ENCODE results near the gene GHRH.
A peak's percentile ranks its signal among the peaks of the same experiment; 100 is the strongest.

Gene GHRH, protein sequence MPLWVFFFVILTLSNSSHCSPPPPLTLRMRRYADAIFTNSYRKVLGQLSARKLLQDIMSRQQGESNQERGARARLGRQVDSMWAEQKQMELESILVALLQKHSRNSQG

DNA sequence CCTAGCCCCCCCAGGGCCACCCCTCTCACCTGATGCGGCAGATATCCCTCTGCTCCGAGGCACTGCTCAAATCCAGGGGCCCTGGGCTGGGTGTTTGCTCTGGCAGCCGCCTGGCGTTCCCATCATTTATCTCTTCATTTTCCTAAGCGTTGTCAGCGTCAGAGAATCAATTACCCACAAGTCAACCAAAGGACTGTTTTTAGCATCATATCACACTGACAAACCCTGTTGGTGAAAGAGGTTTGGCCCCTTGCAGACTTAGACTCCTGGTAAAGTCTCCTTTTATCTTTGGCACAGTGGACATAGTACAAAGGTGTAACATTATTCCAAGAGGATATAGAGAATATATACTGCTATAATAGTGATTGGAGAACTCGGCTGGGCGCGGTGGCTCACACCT, at the start of gene GHRH:
GHRH (minus strand) TSS at position 101 of the 400 bp plus-strand sequence. CDS start 4,925 bp downstream, outside the sequence.
- no peak for DNase-seq

DNA sequence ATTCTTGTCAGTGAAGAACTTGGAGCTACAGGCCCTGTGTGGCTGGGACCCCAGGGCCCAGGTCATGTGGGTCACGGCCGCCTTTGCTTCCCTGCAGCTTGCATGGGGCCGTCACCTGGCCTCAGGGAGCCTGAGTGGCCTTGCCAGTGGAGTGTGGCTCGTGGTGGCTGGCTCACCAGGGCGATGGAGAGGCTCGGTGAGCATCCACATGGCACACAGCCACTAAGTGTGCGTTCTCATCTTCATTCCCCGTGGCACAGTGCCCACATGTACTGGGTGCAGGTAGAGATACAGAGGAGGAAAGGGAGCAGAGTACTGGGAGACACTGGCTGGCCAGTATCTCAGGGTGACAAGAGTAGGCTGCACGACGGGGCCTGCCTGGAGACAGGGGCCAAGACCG, 49.3 kb upstream of the GHRH start:
- DNase-seq: no peak

DNA sequence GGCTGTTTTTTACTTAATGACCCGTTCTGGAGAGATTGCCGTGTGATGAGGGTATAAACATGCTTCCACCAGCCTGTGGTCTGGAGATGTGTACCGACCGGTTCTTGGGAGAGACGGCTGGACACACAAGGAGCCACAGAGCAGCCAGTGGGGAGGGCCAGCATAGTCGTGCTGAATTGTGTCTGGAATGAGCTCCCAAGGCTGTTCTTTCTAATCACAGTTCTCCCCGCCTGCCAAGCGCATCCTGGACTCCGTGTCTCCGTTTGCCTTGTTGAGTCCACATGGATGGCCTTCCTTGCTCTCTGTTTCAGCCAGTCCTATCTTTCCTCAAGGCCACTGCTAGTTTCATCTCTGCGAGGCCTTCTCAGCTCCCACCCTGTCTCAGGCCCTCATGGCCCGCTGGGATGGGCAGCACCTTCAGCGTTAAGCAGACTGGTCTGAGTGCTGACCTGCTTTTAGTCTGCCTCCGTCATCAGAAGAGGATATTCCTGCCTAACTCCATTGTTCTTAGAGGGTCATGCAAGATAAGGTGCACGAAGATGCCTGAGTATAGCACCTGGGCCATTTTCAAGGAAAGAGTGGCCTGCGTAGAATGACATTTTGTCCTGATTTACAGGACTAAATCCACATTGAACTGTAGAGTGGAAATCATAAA, 48.4 kb upstream of the GHRH start:
- DNase-seq: no peak

DNA sequence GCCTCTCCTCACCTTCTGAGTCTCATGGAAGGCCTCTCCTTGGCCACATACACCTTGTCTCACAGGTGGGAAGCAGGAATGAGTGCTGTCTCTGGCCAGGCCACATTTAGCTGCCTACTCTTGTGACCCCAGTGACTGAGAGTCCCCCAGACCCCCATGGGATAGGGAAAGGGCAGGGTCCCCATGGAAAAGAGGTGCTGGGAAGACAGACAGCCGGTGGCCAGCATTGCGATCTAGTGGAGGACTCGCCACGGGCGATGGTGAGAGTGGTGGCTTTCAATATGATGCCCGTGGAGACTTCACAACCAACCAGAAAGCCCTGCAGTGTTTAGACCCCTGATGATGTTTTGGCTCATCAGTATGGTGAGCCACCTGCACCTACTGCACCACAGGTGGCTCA, 47.7 kb upstream of the GHRH start:
- DNase-seq: no peak

DNA sequence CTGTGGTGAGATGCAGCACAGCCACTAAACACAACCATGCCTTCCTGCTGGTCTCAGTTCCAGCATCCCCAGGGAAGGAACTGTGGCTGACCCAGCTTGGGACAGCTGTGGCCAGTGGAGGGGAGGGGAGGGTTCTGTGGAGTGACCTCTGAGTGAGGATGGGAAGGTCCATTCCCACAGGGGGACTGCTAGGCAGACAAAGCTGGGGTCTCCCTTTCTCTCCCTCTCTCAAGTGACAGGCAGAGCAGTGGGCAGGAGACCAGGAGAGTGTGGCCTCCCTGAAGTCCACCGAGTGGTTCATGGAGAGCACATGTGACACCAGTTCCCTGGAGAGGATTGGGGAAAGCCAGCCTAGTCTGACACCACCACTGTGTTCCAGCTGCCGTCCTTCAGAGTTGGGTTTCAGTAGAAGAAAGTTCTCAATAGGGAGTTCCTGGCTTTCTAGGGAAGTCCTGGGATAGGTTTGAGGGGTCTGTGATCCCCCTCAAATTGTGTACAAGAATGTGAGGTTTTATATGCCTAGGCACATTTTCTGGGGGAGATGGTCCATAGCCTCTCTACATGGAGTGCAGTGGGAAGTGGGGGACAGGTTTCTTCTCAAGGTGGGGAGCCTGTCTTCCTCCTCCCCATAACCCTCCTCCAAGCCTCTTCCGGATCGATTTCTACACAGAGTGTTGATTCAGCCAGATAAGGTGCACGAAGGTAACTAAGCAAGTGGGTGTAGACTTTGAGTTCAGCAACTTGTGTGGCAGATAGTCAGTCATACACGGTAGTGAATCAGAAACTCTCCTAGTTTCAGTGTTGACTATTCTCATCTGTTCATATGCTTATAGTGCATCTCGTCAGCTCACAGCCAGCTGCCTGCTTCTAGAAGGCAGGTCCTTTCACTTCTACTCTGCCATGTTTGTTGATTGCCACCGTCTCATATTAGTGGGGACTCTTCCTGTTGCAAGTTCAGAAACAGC, 46.8 kb upstream of the GHRH start:
- no peak for DNase-seq

DNA sequence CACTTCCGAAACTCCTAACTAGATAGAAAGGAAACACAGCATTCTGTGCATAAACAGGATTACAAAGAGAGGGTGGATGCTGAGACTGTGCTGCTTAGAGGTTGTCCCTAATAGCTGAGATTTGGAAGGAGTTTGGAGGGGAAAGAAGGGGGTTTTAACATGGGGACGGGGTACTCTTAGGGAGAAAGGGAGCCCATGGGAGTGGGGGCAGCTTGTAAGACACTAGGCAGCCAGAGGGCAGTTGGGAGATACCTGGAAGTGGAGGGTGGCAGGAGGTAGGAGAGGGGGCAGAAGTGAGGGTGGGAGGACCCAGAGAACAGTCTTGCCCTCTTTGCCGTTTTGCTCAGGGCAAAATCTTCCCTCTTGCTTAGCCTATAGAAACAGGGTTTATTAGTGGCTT, 44.2 kb upstream of the GHRH start:
- DNase-seq: no peak

DNA sequence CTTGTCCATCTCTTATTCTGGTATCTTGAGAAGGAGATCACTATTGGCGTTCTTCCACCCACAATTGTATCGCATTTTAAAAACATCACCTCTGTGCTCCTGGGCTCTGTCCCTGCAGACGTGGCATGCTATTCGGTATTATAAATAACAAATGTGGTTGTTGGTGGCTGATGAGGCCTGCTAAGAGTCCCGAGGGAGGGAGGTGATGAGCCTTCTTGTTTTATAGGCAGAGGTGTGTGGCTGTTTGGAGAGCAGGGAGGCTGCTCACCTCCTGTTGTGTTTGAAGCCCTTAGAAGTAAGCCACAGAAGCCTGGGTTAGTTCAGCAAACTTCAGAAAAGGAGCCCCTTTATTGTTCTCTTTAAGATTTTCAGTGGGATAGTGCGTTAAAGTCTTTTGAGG, 43.5 kb upstream of the GHRH start:
- DNase-seq: no peak

DNA sequence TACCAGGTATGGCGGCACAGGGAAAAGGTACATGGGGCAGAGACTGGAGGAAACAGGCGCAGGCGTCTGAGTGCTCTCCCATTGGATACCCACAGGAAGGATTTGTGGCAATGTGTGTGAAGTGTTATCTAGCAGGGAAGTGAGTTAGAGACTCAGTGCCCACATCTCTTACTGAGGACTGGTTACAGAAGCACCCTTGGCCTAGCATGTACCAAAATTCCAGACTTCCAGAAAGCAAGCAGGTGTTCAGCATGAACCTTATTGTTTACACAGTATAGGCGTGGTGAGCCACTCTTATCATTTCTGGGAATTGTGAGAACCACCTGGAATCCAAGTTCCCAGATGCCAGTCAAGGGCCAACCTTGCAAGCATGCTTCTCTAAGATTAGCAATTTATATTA, 42.0 kb upstream of the GHRH start:
- DNase-seq: no peak

DNA sequence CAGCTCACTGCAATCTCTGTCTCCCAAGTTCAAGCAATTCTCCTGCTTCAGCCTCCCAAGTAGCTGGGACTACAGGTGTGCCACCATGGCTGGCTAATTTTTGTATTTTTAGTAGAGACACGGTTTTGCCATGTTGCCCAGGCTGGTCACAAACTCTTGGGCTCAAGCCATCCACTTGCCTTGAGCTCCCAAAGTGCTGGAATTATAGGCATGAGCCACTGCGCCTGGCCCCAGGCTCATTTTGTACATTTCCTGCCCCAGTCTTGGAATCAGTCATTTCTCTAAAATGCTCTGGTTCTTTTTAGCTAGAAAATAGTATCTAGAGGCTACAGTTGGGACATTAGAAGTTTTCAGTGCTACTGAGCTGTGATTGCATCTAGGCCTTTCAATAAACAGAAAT, 41.4 kb upstream of the GHRH start:
- no peak for DNase-seq

DNA sequence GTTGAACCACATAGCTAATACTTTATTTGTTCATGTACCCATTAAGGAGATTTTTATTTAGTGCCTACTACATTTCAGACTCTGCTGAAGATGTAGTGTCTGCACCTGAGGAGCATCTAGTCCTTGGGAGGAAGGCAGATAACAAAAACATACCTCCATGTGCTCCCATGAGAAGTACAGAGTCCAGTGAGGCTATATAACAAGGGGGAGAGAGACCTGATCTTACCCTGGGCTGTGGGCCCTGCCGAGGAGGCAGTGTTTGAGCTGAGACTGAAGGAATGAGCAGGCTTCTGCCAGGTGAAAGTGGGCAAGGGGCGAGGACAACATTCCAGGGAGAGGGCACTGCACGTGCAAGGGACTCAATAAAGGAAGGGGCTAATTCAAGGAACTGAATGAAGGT, 39.9 kb upstream of the GHRH start:
- no peak for DNase-seq

DNA sequence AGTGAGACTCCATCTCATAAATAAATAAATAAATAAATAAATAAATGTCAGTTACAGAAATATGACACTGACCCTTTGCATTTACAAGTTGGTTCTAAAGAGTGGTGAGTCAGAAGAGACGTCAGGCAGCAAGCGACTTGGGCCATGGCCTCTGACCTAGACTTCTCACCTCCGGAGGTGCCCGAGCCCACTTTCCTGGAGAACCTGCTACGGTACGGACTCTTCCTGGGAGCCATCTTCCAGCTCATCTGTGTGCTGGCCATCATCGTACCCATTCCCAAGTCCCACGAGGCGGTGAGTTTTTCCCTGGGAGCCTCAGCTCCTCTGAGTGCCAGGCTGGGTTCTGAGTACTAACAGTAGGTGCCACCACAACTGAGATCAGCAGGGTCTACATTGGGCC, 39.5 kb upstream of the GHRH start:
- no peak for DNase-seq

DNA sequence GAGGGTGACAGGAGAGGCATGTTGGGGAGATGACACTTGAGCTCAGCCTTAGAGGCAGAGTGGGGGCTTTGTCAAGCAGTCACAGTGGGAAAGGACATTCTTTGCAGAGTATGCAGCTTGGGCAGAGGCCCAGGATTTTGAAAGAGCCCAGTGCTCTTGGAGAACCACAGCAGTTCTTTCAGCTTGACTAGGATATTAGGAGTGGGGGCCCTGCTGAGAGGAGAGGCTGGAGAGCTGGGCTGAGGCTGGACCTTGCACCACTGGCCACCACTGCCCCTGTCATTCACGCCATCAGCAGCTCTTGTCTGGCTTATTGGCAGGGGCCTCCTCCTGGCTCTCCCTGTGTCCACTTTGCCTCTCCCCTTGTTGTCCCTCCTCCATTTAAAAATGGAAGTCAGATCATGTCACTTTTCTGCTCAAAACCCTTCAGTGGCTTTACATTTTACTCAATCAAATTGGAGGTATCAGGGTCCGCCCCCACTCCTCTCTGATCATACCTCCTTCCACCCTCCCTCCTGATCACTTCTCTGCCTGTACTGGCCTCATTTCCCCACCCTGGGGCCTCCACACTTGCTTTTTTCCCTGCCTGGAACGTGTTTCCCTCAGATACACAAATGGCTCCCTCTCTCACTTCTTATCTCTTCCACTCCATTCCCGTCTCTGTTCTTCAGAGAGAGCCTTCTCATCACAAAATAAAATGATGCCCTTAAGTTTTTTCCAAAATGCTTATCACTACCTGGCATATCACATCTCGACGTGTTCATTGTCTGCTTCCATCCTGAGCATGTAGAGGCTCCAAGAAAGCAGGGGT, 38.3 kb upstream of the GHRH start:
- DNase-seq: peak in 16 of 56 donors; percentile 11 to 49 (median 25)

DNA sequence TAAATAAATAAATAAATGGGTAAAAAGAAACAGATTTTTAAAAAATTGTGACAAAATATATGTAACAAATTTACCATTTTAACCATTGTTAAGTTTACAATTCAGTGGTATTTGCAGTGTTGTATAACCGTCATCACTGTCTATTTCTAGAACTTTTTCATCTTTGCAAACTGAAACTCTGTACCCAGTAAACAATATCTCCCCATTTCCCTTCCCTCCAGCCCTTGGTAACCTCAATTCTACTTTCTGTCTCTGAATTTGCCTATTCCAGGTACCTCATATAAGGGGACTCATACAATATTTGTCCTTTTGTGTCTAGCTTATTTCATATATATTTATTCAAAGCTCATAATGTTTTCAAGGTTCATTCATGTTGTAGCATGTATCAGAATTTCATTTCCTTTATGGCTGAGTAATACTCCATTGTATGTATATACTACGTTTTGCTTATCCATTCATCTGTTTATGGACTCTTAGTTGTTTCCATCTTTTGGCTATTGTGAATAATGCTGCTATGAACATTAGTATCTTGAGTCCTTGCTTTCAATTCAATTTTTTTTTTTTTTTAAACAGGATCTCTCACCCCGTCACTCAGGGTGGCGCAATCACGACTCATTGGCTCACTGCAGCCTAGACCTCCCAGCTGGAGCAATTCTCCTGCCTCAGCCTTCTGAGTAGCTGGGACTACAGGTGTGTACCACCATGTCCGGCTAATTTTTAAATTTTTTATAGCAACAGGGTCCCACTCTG, 36.8 kb upstream of the GHRH start:
- DNase-seq: no peak

DNA sequence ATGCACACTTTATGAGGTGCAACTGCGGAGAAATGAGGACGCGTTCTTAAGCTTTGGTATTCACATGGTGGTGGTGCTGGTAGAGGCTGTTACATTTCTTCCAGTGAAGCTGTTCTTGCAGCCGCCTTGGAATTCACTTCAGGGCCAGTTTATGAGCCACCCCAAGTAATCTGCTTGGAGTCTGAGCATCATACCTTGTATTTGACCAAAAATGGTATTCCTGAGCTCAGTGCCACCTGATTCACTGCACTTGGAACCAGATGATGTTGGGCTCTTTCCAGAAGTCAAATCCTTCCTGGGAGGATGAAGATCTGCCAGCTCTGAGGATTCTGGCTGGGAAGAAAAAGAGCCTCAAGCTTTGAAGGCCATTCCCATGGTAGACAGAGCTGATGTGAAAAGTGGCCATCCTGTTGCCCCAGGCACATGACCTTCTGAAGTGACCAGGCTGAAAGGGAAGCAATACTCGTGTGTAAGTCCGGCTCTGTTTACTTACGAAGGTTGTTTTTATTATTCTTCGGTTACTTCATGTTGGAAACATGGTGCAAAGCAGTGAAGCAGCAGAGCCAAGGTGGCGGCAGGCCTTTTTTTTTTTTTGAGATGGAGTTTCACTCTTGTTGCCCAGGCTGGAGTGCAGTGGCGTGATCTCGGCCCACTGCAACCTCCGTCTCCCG, 35.6 kb upstream of the GHRH start:
- DNase-seq: no peak

DNA sequence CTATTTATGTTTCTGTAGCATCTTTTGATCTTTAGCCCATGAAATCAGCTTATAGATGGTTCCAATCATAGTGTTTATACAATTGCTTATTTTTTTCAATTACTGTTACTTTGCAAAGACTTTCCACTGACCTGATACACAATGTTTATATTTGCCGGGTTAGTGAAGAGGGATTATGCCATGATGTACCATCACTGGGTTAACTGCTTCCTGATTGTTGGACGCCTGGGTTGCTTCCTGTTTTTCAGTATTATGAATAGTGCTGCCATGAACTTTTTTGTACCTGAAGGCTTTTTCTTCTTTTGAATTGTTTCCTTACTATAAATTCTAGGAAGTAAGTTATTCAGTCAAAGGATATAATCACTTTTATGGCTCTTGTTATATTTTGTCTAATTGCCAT, 34.8 kb upstream of the GHRH start:
- no peak for DNase-seq

DNA sequence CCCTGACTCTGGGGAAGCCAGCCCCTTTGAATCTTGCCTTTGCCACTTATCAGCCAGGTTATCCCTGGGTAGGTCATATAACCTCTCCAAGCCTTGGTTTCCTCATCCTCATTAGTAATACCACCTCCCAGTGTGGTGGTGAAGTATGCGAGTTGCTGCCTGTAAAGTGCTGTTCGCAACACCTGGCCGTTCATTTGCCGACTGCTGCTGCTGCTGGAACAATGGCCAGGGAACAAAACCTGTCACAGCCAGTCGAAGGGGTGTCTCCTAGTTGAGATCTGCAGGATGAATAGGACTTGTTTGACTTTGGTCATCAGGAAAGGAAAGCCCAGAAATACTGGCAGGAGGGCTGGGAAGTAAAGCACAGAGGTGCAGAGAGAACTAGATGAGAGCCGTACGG, 34.0 kb upstream of the GHRH start:
- no peak for DNase-seq

DNA sequence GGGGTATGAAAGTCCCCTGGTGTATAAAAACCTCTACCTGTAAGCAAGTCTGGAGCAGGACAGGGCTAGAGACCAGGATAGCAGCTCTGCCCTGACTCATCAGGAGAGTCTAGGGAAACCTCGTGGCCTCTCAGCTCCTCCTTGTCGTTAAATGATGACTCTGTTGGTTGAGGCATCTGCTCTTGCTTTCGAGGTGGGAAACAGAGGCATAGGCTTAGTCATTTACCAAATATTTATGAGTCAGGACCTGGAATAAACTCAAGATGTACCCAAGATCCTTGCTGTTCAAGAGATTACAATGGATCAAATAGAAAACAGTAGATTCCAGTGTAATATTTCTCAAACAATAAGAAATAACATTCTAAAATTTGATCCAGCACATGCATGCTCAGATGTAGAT, 33.4 kb upstream of the GHRH start:
- DNase-seq: no peak

DNA sequence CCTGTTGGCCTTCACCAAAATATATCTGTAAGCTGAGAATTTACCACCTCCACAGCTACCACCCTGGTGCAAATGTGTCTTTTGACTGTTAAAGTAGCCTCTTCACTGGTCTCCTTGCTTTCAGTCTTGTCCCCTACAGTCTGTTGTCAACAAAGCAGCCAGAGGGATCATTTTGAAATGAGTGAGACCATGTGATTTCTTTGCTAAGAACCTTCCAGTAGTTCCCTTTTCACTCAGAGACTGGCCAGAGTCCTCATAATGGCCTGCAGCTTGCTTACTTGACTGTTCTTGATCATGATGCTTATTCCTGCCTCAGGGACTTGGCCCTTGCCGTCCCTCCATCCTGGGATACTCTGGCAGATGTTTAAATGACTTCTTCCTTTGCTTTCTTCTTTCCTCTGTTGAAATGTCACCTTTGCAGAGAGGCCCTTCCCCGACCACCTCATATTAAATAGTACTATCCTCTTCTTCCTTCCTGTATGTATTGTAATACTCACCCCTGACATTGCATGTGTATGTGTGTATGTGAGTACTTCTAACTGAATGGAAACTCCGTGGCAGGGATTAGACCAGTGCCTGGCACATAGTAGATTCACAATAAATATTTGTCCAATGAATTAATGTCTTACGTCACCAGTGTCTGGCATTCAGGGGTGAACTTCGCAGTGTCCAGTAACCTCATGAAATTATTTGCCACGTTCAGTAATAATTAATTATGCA, 32.8 kb upstream of the GHRH start:
- no peak for DNase-seq

DNA sequence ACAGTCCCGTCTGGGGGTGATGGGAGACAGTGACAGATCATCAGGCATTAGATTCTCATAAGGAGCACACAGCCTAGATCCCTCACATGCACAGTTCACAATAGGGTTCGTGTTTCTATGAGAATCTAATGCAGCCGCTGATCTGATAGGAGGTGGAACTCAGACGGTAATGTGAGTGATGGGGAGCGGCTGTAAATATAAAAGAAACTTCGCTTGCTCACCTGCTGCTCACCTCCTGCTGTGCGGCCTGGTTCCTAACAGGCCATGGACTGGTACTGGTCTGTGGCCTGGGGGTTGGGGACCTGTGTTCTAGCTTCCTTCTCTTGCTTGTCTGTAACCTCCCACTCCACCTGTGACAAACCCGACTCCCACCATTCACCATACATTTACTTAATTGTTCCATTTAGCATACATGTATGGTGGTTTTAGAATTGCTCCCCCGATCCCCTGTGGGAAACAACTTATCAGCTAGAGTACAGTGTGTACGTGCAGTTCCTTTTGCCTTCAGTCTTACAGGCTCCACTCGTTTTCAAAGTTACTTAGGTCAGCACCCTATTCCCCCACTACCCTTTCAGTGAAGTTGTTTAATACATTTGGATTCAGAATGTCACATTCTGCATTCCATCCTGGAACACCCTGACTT, 31.8 kb upstream of the GHRH start:
- no peak for DNase-seq
